BLaER1 (cell line): Measurements from ENCODE around the gene ATP8A2.
"Not testable (repeated sequence)": the region's sequence is repeated elsewhere in the genome, so short reads cannot be mapped to it uniquely, and the experiment has no call there.

ENCODE experiments used
- H3K27ac ChIP-seq: shearing (Covaris generic); formaldehyde crosslinking; 2 replicates; pipeline ENCODE4 v1.8.1; 2022
- H3K27me3 ChIP-seq: shearing (Covaris generic); formaldehyde crosslinking; 2 replicates; pipeline ENCODE4 v1.8.1; 2022
- H3K36me3 ChIP-seq: shearing (Covaris generic); formaldehyde crosslinking; 2 replicates; pipeline ENCODE4 v1.8.1; 2022
- H3K4me1 ChIP-seq: shearing (Covaris generic); formaldehyde crosslinking; 2 replicates; pipeline ENCODE4 v1.8.1; 2022
- H3K4me2 ChIP-seq: shearing (Covaris generic); formaldehyde crosslinking; 2 replicates; pipeline ENCODE4 v1.8.1; 2022
- H3K4me3 ChIP-seq: shearing (Covaris generic); formaldehyde crosslinking; 2 replicates; pipeline ENCODE4 v1.8.1; 2022
- H3K9ac ChIP-seq: shearing (Covaris generic); formaldehyde crosslinking; 2 replicates; pipeline ENCODE4 v1.8.1; 2022
- H3K9me3 ChIP-seq: shearing (Covaris generic); formaldehyde crosslinking; 2 replicates; pipeline ENCODE4 v1.8.1; 2022
- H4K20me1 ChIP-seq: shearing (Covaris generic); formaldehyde crosslinking; 2 replicates; pipeline ENCODE4 v1.8.1; 2022
- Cebpa-rat ChIP-seq: shearing (Covaris generic); IDR thresholded peaks from 2 replicates; pipeline ENCODE4 v1.8.1; 2022

Gene ATP8A2

GRCh38 chr13:25518441-25518840 lies 146.7 kb downstream of the ATP8A2 start:
- H3K4me1 ChIP-seq: no peaks in the 10 kb centered on the region
- no peak overlapping the region for H3K4me2 ChIP-seq
- H3K9me3 ChIP-seq: peaks cover 13% of the 10 kb centered on the region
- H4K20me1 ChIP-seq: no peaks in the 10 kb centered on the region
- H3K27ac ChIP-seq: no peak overlapping the region
- H3K9ac ChIP-seq: no peak overlapping the region
- no peaks in the 10 kb centered on the region for H3K27me3 ChIP-seq
- TF ChIP-seq Cebpa-rat: no peak
- no peaks in the 10 kb centered on the region for H3K36me3 ChIP-seq
- H3K4me3 ChIP-seq: no peak overlapping the region

- no peaks in the 10 kb centered on the region for H3K36me3 ChIP-seq
- H3K4me3 ChIP-seq: no peak overlapping the region
- H3K9me3 ChIP-seq: peaks cover 34% of the 10 kb centered on the region
- H3K9ac ChIP-seq: no peak overlapping the region
- H3K4me1 ChIP-seq: no peaks in the 10 kb centered on the region
- no peaks in the 10 kb centered on the region for H4K20me1 ChIP-seq
- TF ChIP-seq Cebpa-rat: no peak
- H3K27ac ChIP-seq: no peak overlapping the region
- H3K27me3 ChIP-seq: no peaks in the 10 kb centered on the region
- H3K4me2 ChIP-seq: no peak overlapping the region
These were observed 154.1 kb downstream of the ATP8A2 start for GRCh38 chr13:25525884-25526283.

- no peak for TF ChIP-seq Cebpa-rat
- Histone ChIP-seq H3K9ac (no peak overlapping the region), H3K4me2 (no peak overlapping the region), H3K4me3 (no peak overlapping the region), H4K20me1 (no peaks in the 10 kb centered on the region), H3K36me3 (no peaks in the 10 kb centered on the region), H3K9me3 (peaks cover 30% of the 10 kb centered on the region), H3K4me1 (no peaks in the 10 kb centered on the region), H3K27me3 (no peaks in the 10 kb centered on the region), H3K27ac (no peak overlapping the region)
These were observed 156.5 kb downstream of the ATP8A2 start for GRCh38 chr13:25528266-25528665.

- Histone ChIP-seq H3K4me3 (no peak overlapping the region), H3K9ac (no peak overlapping the region), H4K20me1 (no peaks in the 10 kb centered on the region), H3K27ac (no peak overlapping the region), H3K27me3 (no peaks in the 10 kb centered on the region), H3K4me2 (no peak overlapping the region), H3K9me3 (peaks cover 26% of the 10 kb centered on the region), H3K36me3 (no peaks in the 10 kb centered on the region), H3K4me1 (no peaks in the 10 kb centered on the region)
- TF ChIP-seq Cebpa-rat: no peak
These were observed 157.7 kb downstream of the ATP8A2 start for GRCh38 chr13:25529425-25529824.

- H3K9me3 ChIP-seq: no peaks in the 10 kb centered on the region
- no peaks in the 10 kb centered on the region for H3K36me3 ChIP-seq
- no peaks in the 10 kb centered on the region for H3K27me3 ChIP-seq
- no peak overlapping the region for H3K4me3 ChIP-seq
- peaks cover 8% of the 10 kb centered on the region; the same call in 1 of the 2 replicates for H3K4me1 ChIP-seq
- H4K20me1 ChIP-seq: no peaks in the 10 kb centered on the region
- TF ChIP-seq Cebpa-rat: no peak
- no peak overlapping the region for H3K27ac ChIP-seq
- H3K4me2 ChIP-seq: no peak overlapping the region
- H3K9ac ChIP-seq: no peak overlapping the region
These were observed 166.5 kb downstream of the ATP8A2 start for GRCh38 chr13:25538276-25538675.

- TF ChIP-seq Cebpa-rat: no peak
- Histone ChIP-seq H3K4me3 (no peak overlapping the region), H3K36me3 (no peaks in the 10 kb centered on the region)
These were observed 169.8 kb downstream of the ATP8A2 start for GRCh38 chr13:25541434-25542123.

GRCh38 chr13:25548991-25549390 lies 177.2 kb downstream of the ATP8A2 start:
- not testable (repeated sequence) for H3K4me2 ChIP-seq, H3K4me3 ChIP-seq, H3K9me3 ChIP-seq, H4K20me1 ChIP-seq, H3K4me1 ChIP-seq, H3K27me3 ChIP-seq, H3K27ac ChIP-seq, H3K36me3 ChIP-seq, H3K9ac ChIP-seq

More at GRCh38 chr13:25541434-25542123, 169.8 kb downstream of the ATP8A2 start:
- no peaks in the 10 kb centered on the region for H3K9me3 ChIP-seq
- H3K27ac ChIP-seq: no peak overlapping the region
- no peak overlapping the region for H3K9ac ChIP-seq
- no peaks in the 10 kb centered on the region for H3K27me3 ChIP-seq
- H3K4me1 ChIP-seq: no peaks in the 10 kb centered on the region
- H4K20me1 ChIP-seq: no peaks in the 10 kb centered on the region
- no peak overlapping the region for H3K4me2 ChIP-seq

GRCh38 chr13:25561812-25562211 lies 190.0 kb downstream of the ATP8A2 start:
- Histone ChIP-seq H3K9me3 (no peaks in the 10 kb centered on the region), H3K4me1 (no peaks in the 10 kb centered on the region), H3K27me3 (no peaks in the 10 kb centered on the region), H3K9ac (no peak overlapping the region), H3K36me3 (no peaks in the 10 kb centered on the region), H3K27ac (no peak overlapping the region), H3K4me2 (no peak overlapping the region), H3K4me3 (no peak overlapping the region), H4K20me1 (no peaks in the 10 kb centered on the region)
- no peak for TF ChIP-seq Cebpa-rat

- Histone ChIP-seq H3K4me3 (no peak overlapping the region), H4K20me1 (no peaks in the 10 kb centered on the region), H3K9ac (no peak overlapping the region), H3K4me1 (peaks cover 6% of the 10 kb centered on the region), H3K36me3 (no peaks in the 10 kb centered on the region), H3K27ac (no peak overlapping the region), H3K9me3 (no peaks in the 10 kb centered on the region), H3K4me2 (no peak overlapping the region), H3K27me3 (no peaks in the 10 kb centered on the region)
- no peak for TF ChIP-seq Cebpa-rat
These were observed 198.4 kb downstream of the ATP8A2 start for GRCh38 chr13:25570185-25570584.

GRCh38 chr13:25571237-25571636 lies 199.5 kb downstream of the ATP8A2 start:
- no peaks in the 10 kb centered on the region for H3K27me3 ChIP-seq
- no peak for TF ChIP-seq Cebpa-rat
- no peak overlapping the region for H3K4me3 ChIP-seq
- H3K27ac ChIP-seq: no peak overlapping the region
- H3K36me3 ChIP-seq: no peaks in the 10 kb centered on the region
- H4K20me1 ChIP-seq: no peaks in the 10 kb centered on the region
- H3K9me3 ChIP-seq: no peaks in the 10 kb centered on the region
- H3K9ac ChIP-seq: no peak overlapping the region
- no peak overlapping the region for H3K4me2 ChIP-seq
- peaks cover 17% of the 10 kb centered on the region for H3K4me1 ChIP-seq

- not testable (repeated sequence) for H3K27ac ChIP-seq, H3K9ac ChIP-seq, H3K4me3 ChIP-seq, H3K36me3 ChIP-seq, H3K9me3 ChIP-seq, H3K4me2 ChIP-seq, H4K20me1 ChIP-seq, H3K27me3 ChIP-seq
- H3K4me1 ChIP-seq: peaks cover 17% of the 10 kb centered on the region
These were observed 200.4 kb downstream of the ATP8A2 start for GRCh38 chr13:25572171-25572570.
